ENCODE data around the gene PTPRG. TPM values are rescaled to one million over a fixed set of nuclear protein-coding genes. Genes with fewer than 3 reads are reported as not detected.

The PTPRG gene
- polyA plus RNA-seq, 3 donors = 5.6 to 45.7 (median 13.3) TPM

DNA sequence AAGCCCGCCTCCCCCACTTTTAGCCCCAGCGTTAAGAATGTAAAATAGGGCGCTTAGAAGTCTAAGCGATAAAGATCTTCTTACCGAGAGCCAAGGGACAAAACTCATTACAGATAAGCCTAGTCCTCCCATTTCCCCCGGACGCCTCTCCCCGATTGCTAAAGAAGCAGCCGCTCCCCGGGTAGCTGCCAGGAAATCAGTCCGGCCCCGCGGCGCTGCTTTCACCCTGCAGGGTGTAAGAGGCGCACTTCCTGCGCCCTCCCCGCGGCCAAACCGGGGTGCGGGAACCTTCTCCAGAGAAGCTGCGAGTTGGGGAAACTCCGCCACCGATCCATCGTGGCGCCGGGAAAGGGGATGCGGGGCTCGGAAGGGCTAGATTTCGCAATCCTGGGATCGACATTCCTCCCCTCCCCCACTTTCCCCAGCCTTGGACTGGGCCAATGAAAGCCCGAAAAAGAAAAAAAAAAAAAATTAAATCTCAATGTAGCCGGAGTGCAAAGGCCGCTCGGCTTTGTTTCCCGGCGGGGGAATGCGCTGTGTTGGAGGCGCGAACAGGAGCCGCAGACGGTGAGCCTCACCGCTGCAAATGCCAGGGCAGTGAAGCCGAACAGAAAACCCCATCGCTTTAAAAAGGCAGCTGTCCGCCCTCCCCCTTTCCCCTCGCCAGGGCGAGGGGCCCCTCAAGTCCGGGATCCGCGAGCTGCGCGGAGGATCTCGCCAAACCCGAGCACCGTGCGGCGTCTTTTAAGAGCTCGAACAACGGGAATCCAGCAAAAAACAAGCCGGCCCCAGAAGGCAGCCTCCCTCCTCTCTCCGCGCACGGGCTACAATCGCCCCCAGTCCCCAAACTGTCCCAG is 626 bp upstream of the PTPRG start:
- WGBS, 3 donors = 0% methylated on average over 63 to 64 of the region's 64 CpGs

DNA sequence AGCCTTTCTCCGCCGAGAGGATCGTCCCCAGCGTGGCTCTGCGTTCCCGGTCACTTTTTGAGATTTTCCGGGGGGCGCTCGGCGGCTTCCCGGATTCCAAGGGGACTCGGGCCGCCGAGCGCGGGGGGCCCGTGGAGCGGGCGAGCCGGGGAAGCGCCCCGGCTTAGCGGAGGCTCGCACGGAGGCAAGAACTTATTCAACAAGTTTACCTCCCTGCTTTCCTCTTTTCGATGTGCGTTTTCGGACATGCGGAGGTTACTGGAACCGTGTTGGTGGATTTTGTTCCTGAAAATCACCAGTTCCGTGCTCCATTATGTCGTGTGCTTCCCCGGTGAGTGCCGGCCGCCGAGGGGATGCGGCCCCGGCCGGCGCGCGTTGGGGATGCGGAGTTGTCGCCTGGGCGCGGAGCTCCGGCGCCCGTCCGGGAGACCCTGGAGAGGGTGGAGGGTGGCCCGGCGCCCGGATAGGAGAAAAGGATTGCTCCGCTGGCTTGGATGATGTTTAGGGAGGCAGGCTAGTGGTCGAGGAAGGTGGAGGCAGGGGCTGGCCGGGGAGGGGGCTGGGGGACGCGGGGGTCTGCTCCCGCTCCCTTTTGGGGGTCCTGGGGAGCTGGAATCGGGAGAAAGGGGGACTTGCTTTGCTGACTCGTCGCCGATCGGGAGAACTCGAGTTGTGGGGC is 810 bp downstream of the PTPRG start:
- H3K27ac ChIP-seq (ENCODE audit: low read depth, low read length) = no peak overlapping the region
- WGBS, 3 donors = 1 to 2% (median 1%) methylated on average over 65 of the region's 65 CpGs

More for the DNA sequence above, 626 bp upstream of the PTPRG start:
- H3K27ac ChIP-seq (ENCODE audit: low read depth, low read length) = peak overlapping the region; percentile 57

DNA sequence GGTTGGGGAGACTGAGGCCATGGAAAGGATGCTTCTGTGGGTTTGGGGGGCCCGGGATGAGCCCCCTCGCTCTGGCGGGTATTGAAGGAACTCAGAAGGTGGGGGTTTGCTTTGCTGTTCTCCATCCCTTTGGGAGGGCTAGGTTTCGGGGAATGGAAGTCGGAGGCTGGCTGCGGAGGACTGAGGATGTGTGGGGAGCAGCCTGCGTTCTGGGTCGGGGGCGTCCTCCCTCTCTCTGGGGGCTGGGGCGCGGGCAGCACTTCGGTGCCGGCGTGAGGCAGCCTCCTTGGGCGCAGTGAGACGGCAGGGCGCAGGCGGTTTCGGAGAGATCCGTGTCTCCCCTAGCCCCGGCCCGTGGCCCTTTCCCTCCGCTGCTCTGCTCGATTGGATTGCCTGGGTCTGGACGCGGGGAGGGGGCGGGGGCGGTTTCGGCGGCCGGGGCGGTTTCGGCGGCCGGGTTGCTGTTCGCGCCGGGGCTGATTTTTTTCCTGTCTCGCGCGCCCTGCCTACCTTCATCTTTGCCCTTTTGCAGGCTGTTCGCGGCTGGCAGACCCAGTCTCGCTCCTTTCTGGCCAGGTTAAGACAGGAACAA is 1.4 kb downstream of the PTPRG start:
- H3K27ac ChIP-seq (ENCODE audit: low read depth, low read length) = no peak overlapping the region
- 0 to 2% (median 0%) methylated on average over 27 to 44 of the region's 44 CpGs for WGBS, 3 donors

DNA sequence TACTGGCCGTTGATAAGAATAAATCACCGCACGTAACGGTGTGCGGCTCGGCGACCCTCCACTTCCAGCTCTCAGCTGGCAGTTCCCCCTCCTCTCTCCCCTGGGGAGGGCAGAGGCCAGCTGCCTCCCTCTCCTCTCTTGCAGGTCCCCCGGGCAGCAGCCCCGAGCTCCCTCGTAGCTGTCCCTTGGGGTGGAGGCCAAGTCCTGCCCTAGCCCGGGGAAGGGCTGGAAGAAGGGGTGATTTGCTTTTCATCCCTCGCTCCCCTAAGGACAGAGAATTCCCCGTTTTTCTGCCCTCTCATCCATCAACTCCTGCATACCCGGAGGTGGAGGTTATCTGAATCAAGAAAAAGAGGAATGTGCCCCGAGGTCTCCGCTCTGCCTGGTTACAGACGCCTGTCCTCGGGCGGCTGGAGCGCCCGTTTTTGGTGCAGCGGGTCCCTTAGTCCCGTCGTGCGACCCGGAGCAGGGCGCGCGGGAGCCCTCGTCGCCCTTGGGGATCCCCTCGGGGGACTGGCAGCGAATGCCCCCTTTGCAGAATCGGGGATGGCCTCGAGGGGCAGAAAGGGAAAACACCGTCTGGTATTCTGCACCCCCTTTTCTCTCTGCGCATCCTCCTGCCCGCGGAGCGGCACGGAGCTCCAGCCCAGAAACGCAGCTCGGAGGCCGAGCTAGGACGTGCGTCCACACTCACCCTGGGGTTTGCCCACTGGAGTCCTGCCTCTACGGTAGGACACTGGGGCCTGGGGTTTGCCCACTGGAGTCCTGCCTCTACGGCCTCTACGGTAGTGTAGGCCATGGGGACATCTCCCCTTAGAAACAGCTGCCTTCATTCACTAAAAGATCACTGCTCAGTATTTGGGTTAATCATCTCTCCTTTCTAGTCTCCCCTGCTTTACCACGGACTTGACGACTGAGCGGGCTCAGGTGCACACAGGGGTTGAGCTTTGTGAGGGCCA is 2.2 kb downstream of the PTPRG start:
- no peak overlapping the region for H3K27ac ChIP-seq (ENCODE audit: low read depth, low read length)
- 3 to 25% (median 3%) methylated on average over 49 to 52 of the region's 52 CpGs for WGBS, 3 donors

DNA sequence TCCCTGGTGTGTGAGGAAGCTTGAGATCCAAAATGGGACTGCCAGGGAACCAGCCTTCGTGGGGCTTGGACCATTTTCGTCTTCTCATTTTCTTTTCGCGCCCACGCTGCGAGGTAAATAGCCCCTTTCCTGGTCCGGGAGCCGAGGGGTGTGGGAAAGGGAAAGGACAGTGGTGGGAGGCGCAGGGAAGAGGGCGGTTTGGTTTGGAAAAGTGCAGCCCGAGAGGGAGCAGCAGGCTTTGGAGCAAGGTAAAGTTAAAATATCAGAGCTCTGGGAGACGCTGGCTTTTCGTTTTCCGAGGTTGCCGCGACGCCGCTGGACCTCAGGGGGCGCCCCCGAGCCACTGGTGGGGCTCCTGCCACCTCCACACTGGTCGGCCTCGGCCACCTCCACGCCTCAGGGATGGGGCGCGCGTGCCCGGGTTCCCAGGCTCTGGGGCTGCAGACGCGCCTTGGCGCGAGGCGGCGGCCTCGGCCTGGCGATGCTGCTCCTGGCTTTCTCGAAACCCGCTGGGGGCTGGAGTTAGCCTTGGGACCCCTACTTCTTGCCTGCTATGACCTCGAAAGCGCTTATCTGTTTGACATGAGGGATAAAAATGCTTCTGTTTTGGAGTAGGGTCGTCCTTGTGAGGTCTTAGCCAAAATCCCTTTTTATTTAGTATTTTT is 3.2 kb downstream of the PTPRG start:
- 5 to 9% (median 7%) methylated on average over 39 to 40 of the region's 40 CpGs for WGBS, 3 donors
- no peak overlapping the region for H3K27ac ChIP-seq (ENCODE audit: low read depth, low read length)

DNA sequence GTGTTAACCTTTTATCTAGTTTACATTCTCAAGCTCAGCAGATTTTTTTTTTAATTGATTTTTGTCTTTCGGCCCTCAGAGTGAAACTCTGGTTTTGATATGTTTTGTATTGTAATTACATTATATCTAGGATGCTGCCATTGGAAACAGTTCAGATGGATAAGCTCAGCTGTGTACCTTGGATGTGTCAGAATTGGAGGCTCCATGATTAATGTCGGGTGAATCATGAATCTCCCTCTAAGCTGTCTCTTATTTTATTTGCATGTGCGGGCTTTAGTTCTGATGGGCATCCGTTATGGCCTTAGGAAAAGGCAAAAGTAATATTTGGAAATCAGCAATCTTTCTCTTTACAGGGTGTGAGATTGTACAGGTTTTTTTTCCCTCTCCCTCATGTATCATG is 4.2 kb downstream of the PTPRG start:
- no peak overlapping the region for H3K27ac ChIP-seq (ENCODE audit: low read depth, low read length)
- 84 to 89% (median 88%) methylated on average over 4 of the region's 4 CpGs for WGBS, 3 donors

DNA sequence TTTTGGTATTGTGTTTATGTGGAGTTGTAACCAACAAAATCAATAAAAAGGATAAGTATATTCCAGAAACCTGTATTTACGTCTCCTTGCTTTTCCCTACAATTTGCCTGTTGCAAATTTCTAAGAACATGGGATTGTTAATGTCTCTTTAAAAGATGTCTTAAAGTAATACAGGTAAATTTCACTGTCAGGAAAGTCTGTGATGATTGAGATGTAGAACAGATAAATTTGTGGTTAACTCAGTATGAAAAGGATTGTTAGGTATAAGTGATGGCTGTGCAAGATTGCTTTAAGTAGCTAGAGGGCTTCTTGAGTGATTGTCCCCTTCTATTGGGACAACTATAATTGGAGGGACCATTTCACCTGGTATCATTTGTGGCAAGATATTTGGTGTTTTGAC is 6.8 kb downstream of the PTPRG start:
- no peak overlapping the region for H3K27ac ChIP-seq (ENCODE audit: low read depth, low read length)
- 98 to 100% (median 98%) methylated on average over 1 of the region's 1 CpG for WGBS, 3 donors

DNA sequence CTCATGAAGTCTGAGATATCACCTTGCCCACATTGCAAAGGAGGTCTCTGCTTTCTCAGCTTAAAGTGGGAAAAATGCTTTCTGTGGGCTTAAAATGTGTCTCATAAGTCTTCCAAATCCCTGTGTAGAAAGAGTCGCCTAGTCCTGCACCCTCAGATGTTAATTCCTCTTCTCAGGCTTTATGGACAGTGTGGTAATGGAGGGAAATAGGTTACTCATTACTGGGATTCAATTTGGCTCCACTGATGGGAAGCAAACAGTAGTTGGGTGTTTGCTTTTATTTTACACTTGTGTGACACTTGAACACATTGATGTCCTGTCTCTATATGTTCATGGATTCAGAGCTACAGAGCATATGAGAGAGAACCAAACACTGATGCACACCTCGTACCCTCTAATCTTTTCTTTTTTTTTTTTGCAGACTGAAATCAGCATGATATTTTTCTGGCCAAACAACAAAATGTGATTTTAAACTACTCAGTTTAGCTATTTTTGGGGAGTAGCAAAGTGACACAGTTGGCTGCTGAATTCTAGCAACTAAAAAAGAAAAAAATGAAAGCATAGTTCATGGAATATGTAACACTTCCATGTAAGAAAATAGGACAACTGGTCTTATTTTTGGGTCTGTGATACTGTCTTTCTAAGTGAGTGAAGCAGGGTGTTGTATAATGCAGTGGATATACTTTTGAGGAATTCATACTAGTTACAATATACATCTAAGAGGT is 8.6 kb downstream of the PTPRG start:
- WGBS, 3 donors = 54 to 69% (median 68%) methylated on average over 2 of the region's 2 CpGs
- H3K27ac ChIP-seq (ENCODE audit: low read depth, low read length) = no peak overlapping the region

DNA sequence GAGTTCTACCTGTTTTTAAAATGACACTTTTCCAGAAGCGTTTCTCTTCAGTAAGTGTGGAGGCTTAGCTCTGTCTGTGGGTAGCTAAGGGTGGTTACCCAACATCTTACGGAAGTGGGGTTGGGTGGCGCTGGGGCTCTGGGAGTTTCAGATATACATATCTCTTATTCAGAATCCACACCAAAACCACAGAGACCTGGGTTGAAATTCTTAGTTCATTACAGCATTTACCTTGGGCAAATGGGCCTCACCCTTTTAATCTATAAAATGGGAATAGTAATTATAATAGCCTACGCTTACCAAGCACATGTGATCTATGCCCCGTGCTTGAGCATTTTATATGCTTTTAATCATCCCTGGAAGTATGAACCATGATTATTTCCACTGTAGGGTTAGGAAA is 9.4 kb downstream of the PTPRG start:
- 88 to 94% (median 89%) methylated on average over 5 of the region's 5 CpGs for WGBS, 3 donors
- H3K27ac ChIP-seq (ENCODE audit: low read depth, low read length) = no peak overlapping the region

DNA sequence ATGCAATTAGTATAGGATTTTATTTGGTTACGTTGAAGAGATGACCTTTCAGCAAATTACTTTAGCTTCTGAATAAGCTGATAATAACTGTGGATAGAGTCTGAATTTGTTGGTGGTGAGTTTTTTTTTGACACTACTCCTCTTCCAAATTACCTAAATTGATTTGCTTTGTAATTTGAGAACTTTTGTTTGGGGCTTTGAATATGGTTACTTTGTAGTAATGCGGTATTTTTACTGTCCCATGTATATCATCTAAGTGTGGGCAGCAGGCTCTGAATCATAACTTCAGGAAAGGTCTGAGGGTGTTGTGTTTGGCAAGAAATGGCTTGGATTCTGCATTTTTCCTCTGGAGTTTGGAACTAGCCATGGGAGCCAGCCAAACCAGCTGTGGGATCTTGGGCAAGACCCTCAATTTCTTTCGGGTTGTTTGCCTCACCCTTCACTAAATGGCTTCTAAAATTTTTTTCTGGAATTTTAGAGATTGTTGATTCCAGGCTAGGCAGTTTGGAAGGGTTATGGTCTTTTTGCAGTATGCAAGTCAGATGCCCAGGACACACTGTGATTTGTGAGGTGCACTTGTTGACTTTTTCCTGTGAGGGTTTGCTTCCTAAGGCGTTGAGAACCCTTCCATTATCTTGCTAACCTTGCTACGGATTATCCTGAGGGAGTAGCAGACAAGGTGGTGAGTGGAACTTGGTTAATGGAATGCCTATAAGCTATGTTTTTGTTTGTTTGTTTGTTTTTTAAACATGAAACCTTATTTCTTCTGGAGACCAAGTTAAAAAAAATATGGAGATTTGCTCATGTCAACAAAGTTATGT is 10.4 kb downstream of the PTPRG start:
- H3K27ac ChIP-seq (ENCODE audit: low read depth, low read length) = no peak overlapping the region
- 78 to 93% (median 81%) methylated on average over 5 of the region's 5 CpGs for WGBS, 3 donors

DNA sequence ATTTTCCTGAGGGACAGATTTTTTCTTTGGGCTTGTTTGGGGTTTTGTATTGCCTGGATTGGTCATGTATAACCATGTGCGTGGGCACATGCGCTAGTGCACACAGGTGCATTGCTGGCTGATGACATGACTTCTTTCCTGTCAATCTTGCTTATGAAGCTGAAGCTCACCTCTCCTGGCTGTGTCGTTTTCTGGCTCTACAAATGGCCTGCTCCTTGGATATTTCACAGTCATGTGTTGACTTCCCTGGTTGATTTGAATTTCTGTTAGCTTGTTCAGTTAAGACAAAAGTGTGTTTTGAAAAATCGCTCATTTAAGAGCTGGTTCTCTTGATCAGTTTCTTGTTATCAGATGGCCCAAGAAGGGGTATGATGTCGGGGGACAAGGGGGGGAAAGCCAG is 11.5 kb downstream of the PTPRG start:
- 89 to 91% (median 90%) methylated on average over 5 of the region's 5 CpGs for WGBS, 3 donors

DNA sequence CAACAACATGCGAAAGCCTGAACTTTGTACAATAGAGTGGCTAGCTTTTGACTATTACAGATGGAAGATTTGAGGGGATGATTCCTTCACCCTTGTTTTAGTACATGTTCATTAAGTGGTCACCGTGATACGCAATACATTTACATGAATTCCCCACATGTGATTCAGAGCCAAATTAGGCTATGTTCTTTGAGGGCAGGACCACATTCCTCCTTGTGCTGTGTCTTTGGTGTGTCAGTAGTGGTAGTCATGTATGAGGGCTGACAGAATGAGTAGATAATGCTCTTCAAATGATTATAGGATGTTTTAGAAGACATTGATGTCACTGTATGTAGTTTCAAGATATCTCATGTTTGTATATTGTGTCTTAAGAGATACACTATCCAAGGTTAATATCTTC is 12.1 kb downstream of the PTPRG start:
- WGBS, 3 donors = 62 to 79% (median 67%) methylated on average over 3 of the region's 3 CpGs
- no peak overlapping the region for H3K27ac ChIP-seq (ENCODE audit: low read depth, low read length)

More for the DNA sequence above, 11.5 kb downstream of the PTPRG start:
- H3K27ac ChIP-seq (ENCODE audit: low read depth, low read length) = no peak overlapping the region

DNA sequence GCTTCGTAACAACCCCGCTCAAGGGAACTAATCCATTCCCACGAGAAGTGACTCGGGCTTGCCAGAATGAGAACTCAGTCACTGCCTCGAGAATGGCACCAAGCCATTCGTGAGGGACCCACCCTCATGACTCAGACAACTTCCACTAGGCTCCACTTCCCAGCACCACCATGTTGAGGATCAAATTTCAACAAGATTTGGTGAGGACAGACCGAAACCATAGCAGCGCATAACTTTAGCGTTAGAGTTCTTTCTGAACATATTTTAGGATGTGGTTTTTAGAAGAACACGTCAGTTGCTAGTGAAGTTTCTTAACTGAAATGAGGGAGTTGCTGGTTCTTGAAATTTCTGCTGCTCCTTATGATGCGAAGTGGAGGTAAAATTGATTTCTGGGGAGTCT is 13.5 kb downstream of the PTPRG start:
- WGBS, 3 donors = 84 to 93% (median 84%) methylated on average over 11 of the region's 11 CpGs
- H3K27ac ChIP-seq (ENCODE audit: low read depth, low read length) = no peak overlapping the region

DNA sequence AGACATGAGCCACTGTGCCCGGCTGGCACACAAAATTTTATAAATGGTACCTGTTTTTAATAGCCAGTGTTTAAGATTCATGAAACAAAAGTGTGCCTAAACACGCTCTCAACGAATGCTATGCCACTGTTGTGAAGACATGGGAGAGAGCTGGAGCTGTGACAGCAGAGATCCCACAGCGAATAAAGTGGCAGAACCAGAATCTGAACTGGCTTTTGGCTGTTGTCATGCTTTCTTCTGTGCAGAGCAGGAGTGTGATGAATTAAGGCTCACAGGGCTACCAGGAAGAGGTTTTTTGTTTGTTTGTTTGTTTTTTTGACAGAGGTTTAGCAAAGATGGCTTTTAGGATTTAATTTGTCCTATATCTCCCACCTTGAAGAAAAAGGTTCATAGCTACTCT is 14.5 kb downstream of the PTPRG start:
- WGBS, 3 donors = 75 to 96% (median 94%) methylated on average over 4 of the region's 4 CpGs
- H3K27ac ChIP-seq (ENCODE audit: low read depth, low read length) = no peak overlapping the region

DNA sequence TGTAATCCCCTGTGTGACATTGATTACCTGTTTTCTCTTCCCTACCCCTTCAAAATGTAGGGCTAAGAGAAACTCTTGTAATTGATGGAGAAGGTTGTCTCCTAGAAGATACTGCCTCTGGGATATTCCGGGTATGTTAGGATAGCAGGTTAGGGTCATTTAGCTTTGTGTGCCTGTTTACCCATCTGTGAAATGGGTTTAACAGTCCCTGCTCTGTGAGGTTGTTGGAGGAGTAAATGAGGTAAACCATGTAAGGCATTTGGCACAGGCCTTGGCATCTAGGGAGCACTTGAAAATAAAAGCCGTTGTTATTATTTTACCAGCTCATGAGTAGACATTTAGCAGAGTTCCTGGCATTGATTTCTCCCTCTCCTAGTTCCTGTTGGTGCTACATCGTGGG is 16.4 kb downstream of the PTPRG start:
- WGBS, 3 donors = 71 to 83% (median 77%) methylated on average over 3 of the region's 3 CpGs

DNA sequence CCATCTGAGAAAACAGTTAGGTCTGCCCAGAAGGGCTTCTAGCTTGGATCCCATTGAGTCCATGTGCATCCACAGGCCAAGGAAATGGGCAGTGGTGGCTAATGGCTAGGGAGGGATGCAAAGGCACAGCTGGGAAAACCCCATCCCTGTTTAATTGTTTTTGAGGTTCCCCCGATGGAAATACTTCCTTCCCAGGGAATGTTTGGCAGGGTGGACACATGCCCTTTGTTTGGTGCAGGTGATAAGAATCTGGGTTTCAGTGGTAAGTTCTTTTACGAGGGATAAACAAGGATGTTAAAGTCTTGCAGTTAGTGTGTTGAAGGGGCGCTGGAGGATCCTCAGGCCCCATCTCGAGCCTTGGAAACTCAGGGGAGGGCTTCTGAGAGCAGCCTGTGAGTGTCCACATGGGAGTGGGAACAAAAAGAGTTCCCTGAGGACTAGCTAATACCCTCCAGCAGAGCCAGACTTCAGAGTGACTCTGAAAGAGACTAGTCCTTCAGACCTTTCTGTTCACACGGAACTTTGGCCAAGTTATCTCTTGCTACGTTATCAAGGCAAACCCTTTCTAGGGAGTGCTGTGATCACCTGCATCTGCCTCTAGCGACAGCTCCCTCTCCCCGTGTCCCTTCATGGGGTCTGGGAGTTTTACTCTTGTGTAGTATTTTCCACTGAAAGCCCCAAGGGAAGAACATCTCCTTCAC is 17.4 kb downstream of the PTPRG start:
- 43 to 67% (median 61%) methylated on average over 8 of the region's 8 CpGs for WGBS, 3 donors
- H3K27ac ChIP-seq (ENCODE audit: low read depth, low read length) = no peak overlapping the region

More for the DNA sequence above, 16.4 kb downstream of the PTPRG start:
- no peak overlapping the region for H3K27ac ChIP-seq (ENCODE audit: low read depth, low read length)
